Liver (tissue), 9 donors: ENCODE data around the gene PGGT1B. TPM values are rescaled to one million over a fixed set of nuclear protein-coding genes. Genes with fewer than 3 reads are reported as not detected.

ENCODE experiments used
- DNase-seq: peaks from one replicate; pipeline ENCODE4 v3.0.0-alpha.2; 2017; ENCODE audit warnings: low spot score
- H3K27ac ChIP-seq, 2 donors: one replicate each; pipeline ENCODE4 v1.7.0; 2013; ENCODE audit warnings: inconsistent platforms in 2 of 2, low read length in 2 of 2, control low read depth in 1 of 2, low read depth in 1 of 2, mild to moderate bottlenecking in 1 of 2
- H3K27me3 ChIP-seq, 4 donors: one replicate each; pipeline versions ENCODE4 v1.6.1 to v1.7.0; 2013; ENCODE audit warnings: low read length in 3 of 4, inconsistent platforms in 1 of 4, mild to moderate bottlenecking in 1 of 4, moderate library complexity in 1 of 4; ENCODE audit not compliant: control insufficient read depth in 4 of 4, insufficient read depth in 4 of 4
- H3K36me3 ChIP-seq, 4 donors: one replicate each; pipeline versions ENCODE4 v1.6.1 to v1.7.0; 2013; ENCODE audit warnings: low read length in 3 of 4, mild to moderate bottlenecking in 3 of 4, low read depth in 1 of 4, moderate library complexity in 1 of 4; ENCODE audit not compliant: control insufficient read depth in 4 of 4, insufficient read depth in 3 of 4
- H3K4me1 ChIP-seq, 4 donors: one replicate each; pipeline versions ENCODE4 v1.6.1 to v1.7.0; 2013; ENCODE audit warnings: low read length in 3 of 4, mild to moderate bottlenecking in 3 of 4, moderate library complexity in 1 of 4; ENCODE audit not compliant: control insufficient read depth in 4 of 4, insufficient read depth in 4 of 4
- H3K4me3 ChIP-seq, 3 donors: one replicate each; pipeline versions ENCODE4 v1.6.1 to v1.7.0; 2013; ENCODE audit warnings: low read length in 3 of 3, control low read depth in 1 of 3, low read depth in 1 of 3, mild to moderate bottlenecking in 1 of 3
- H3K9ac ChIP-seq, 2 donors: one replicate each; pipeline ENCODE4 v1.7.0; 2013; ENCODE audit warnings: low read length in 2 of 2, mild to moderate bottlenecking in 2 of 2, moderate library complexity in 2 of 2, control low read depth in 1 of 2, low read depth in 1 of 2
- H3K9me3 ChIP-seq, 4 donors: one replicate each; pipeline versions ENCODE4 v1.6.1 to v1.7.0; 2013; ENCODE audit warnings: low read length in 3 of 4; ENCODE audit not compliant: control insufficient read depth in 4 of 4
- EGR1 ChIP-seq, 2 donors: IDR thresholded peaks; 2 replicates each; pipeline ENCODE4 v1.6.1; 2016 to 2018; ENCODE audit warnings: antibody characterized with exemption in 2 of 2, low read depth in 2 of 2
- FOXA2 ChIP-seq: IDR thresholded peaks from 2 replicates; pipeline ENCODE4 v1.6.1; 2016; ENCODE audit warnings: antibody characterized with exemption
- HNF4G ChIP-seq: IDR thresholded peaks from 2 replicates; pipeline ENCODE4 v1.6.1; 2016; ENCODE audit warnings: antibody characterized with exemption
- NR2F2 ChIP-seq: IDR thresholded peaks from 2 replicates; pipeline ENCODE4 v1.6.1; 2016; ENCODE audit warnings: antibody characterized with exemption
- RXRA ChIP-seq, 2 donors: IDR thresholded peaks; 2 replicates each; pipeline ENCODE4 v1.6.1; 2017 to 2018; ENCODE audit warnings: antibody characterized with exemption in 2 of 2, mild to moderate bottlenecking in 1 of 2
- WGBS: extraction: QIAGEN DNeasy Blood & Tissue Kit; methylation state at CpG from one replicate; pipeline ENCODE4 v1.1.7; 2013; 5-methylcytosine and 5-hydroxymethylcytosine counted together
- polyA plus RNA-seq, 2 donors: library from polyadenylated mRNA; stranded (reverse) in 1 of 2; unstranded in 1 of 2; fragments of 200-250 nt in 1 of 2; fragments of >200 nt in 1 of 2; fragmentation: Nextera tagmentation in 1 of 2; extraction: Ambion mirVana in 1 of 2; gene quantifications; one replicate each; pipeline versions ENCODE4 v1.2.1 to v1.2.3, GENCODE V29; 2013 to 2015
- total RNA-seq, 2 donors: library from RNA; depleted of rRNA; stranded (reverse); fragments of >200 nt; gene quantifications; one replicate each; pipeline ENCODE4 v1.2.3, GENCODE V29; 2014
- TF ChIP-seq, protein P1 (sequence below): IDR thresholded peaks from 2 replicates; pipeline ENCODE4 v1.6.1; 2016; ENCODE audit warnings: antibody characterized with exemption
- TF ChIP-seq, protein P2 (sequence below): IDR thresholded peaks from 2 replicates; pipeline ENCODE4 v1.6.1; 2016; ENCODE audit warnings: antibody characterized with exemption
- TF ChIP-seq, protein P3 (sequence below): IDR thresholded peaks from 2 replicates; pipeline ENCODE4 v1.6.1; 2016; ENCODE audit warnings: antibody characterized with exemption, mild to moderate bottlenecking
- TF ChIP-seq, protein P4 (sequence below): fragments of 150-350 bp; IDR thresholded peaks from 2 replicates; pipeline ENCODE4 v1.5.1; 2017; ENCODE audit warnings: improper control_type of control experiment, low read depth, low read length; ENCODE audit not compliant: missing input control
- donor health status: healthy.
- donor health status: healthy.
- donor health status: healthy.
- donor health status: healthy.
- donor health status: healthy.

PGGT1B gene
- total and polyA plus RNA-seq, 4 donors: 4.9 to 15.7 (median 5.6) TPM

DNA sequence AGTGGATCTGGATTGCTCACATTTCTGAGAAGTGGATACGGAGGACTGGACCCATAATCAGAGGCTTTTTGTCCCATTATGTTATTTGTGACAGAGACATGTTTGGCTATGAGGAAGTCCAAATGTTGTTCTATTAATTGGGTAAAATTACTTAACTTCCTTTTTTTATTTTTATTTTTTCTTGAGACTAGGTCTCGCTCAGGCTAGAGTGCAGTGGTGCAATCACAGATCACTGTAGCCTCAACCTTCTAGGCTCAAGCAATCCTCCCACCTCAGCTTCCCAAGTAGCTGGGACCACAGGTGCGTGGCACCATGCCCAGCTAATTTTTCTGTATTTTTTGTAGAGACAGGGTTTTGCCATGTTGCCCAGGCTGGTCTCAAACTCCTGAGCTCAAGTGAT, 11.9 kb upstream of the PGGT1B start:
- 90% methylated on average over 3 of the region's 3 CpGs for WGBS
- no peaks in the 10 kb centered on the region for H3K36me3 ChIP-seq
- DNase-seq: no peak
- no peak overlapping the region for H3K27ac ChIP-seq
- no peaks in the 10 kb centered on the region for H3K27me3 ChIP-seq
- H3K9ac ChIP-seq: no peak overlapping the region
- no peaks in the 10 kb centered on the region for H3K9me3 ChIP-seq
- no peak for TF ChIP-seq RXRA (IDR thresholded peaks at IDR 0.05)
- TF ChIP-seq EGR1 (IDR thresholded peaks at IDR 0.05; ENCODE audit: low read depth in 2 of 2): no peak
- H3K4me1 ChIP-seq: no peaks in the 10 kb centered on the region
- no peak overlapping the region for H3K4me3 ChIP-seq

GRCh38 chr5:115272297-115272958, 9.8 kb upstream of the PGGT1B start:
- DNase-seq: no peak
- 78% methylated on average over 3 of the region's 3 CpGs for WGBS
- Histone ChIP-seq H3K27me3 (no peaks in the 10 kb centered on the region), H3K4me3 (no peak overlapping the region), H3K9ac (no peak overlapping the region), H3K4me1 (no peaks in the 10 kb centered on the region), H3K36me3 (no peaks in the 10 kb centered on the region), H3K9me3 (no peaks in the 10 kb centered on the region), H3K27ac (no peak overlapping the region)
- no peak for TF ChIP-seq NR2F2
- TF ChIP-seq, protein P1, sequence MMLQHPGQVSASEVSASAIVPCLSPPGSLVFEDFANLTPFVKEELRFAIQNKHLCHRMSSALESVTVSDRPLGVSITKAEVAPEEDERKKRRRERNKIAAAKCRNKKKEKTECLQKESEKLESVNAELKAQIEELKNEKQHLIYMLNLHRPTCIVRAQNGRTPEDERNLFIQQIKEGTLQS: no peak
- TF ChIP-seq FOXA2: no peak
- TF ChIP-seq, protein P2, sequence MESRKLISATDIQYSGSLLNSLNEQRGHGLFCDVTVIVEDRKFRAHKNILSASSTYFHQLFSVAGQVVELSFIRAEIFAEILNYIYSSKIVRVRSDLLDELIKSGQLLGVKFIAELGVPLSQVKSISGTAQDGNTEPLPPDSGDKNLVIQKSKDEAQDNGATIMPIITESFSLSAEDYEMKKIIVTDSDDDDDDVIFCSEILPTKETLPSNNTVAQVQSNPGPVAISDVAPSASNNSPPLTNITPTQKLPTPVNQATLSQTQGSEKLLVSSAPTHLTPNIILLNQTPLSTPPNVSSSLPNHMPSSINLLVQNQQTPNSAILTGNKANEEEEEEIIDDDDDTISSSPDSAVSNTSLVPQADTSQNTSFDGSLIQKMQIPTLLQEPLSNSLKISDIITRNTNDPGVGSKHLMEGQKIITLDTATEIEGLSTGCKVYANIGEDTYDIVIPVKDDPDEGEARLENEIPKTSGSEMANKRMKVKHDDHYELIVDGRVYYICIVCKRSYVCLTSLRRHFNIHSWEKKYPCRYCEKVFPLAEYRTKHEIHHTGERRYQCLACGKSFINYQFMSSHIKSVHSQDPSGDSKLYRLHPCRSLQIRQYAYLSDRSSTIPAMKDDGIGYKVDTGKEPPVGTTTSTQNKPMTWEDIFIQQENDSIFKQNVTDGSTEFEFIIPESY: no peak
- TF ChIP-seq, protein P3, sequence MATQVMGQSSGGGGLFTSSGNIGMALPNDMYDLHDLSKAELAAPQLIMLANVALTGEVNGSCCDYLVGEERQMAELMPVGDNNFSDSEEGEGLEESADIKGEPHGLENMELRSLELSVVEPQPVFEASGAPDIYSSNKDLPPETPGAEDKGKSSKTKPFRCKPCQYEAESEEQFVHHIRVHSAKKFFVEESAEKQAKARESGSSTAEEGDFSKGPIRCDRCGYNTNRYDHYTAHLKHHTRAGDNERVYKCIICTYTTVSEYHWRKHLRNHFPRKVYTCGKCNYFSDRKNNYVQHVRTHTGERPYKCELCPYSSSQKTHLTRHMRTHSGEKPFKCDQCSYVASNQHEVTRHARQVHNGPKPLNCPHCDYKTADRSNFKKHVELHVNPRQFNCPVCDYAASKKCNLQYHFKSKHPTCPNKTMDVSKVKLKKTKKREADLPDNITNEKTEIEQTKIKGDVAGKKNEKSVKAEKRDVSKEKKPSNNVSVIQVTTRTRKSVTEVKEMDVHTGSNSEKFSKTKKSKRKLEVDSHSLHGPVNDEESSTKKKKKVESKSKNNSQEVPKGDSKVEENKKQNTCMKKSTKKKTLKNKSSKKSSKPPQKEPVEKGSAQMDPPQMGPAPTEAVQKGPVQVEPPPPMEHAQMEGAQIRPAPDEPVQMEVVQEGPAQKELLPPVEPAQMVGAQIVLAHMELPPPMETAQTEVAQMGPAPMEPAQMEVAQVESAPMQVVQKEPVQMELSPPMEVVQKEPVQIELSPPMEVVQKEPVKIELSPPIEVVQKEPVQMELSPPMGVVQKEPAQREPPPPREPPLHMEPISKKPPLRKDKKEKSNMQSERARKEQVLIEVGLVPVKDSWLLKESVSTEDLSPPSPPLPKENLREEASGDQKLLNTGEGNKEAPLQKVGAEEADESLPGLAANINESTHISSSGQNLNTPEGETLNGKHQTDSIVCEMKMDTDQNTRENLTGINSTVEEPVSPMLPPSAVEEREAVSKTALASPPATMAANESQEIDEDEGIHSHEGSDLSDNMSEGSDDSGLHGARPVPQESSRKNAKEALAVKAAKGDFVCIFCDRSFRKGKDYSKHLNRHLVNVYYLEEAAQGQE: no peak
- TF ChIP-seq, protein P4, sequence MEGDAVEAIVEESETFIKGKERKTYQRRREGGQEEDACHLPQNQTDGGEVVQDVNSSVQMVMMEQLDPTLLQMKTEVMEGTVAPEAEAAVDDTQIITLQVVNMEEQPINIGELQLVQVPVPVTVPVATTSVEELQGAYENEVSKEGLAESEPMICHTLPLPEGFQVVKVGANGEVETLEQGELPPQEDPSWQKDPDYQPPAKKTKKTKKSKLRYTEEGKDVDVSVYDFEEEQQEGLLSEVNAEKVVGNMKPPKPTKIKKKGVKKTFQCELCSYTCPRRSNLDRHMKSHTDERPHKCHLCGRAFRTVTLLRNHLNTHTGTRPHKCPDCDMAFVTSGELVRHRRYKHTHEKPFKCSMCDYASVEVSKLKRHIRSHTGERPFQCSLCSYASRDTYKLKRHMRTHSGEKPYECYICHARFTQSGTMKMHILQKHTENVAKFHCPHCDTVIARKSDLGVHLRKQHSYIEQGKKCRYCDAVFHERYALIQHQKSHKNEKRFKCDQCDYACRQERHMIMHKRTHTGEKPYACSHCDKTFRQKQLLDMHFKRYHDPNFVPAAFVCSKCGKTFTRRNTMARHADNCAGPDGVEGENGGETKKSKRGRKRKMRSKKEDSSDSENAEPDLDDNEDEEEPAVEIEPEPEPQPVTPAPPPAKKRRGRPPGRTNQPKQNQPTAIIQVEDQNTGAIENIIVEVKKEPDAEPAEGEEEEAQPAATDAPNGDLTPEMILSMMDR: no peak
- no peak for TF ChIP-seq HNF4G
